Fibroblast of mammary gland (primary cell): ENCODE measurements around the gene PLXNC1.

Source experiments
- DNase-seq: peaks from one replicate; pipeline ENCODE4 v3.0.0-alpha.2; 2010; ENCODE audit warnings: low read depth
- H3K4me3 ChIP-seq: 2 replicates; pipeline ENCODE4 v1.5.1; 2011; ENCODE audit warnings: low read depth, mild to moderate bottlenecking, low read length, moderate library complexity; ENCODE audit not compliant: control insufficient read depth
- CTCF ChIP-seq: conservative IDR thresholded peaks from 2 replicates; pipeline ENCODE4 v1.5.1; 2011; ENCODE audit warnings: low read depth, low read length, inconsistent platforms; ENCODE audit not compliant: control insufficient read depth, insufficient read depth

PLXNC1 gene

GRCh38 chr12:94320109-94320508, 171.7 kb downstream of the PLXNC1 start:
- TF ChIP-seq CTCF, result no peak
- no peak for DNase-seq
- no peak overlapping the region for H3K4me3 ChIP-seq

- no peak for DNase-seq
- no peak overlapping the region for H3K4me3 ChIP-seq
- TF ChIP-seq CTCF, result no peak
Observed at GRCh38 chr12:94322346-94322745, 174.0 kb downstream of the PLXNC1 start.

- no peak for TF ChIP-seq CTCF
- H3K4me3 ChIP-seq, result no peak overlapping the region
- no peak for DNase-seq
Observed at GRCh38 chr12:94326234-94326633, 177.9 kb downstream of the PLXNC1 start.

GRCh38 chr12:94326727-94327126, 178.3 kb downstream of the PLXNC1 start:
- peak; percentile 79 for DNase-seq
- no peak overlapping the region for H3K4me3 ChIP-seq
- no peak for TF ChIP-seq CTCF

GRCh38 chr12:94327809-94328208, 179.4 kb downstream of the PLXNC1 start:
- no peak overlapping the region for H3K4me3 ChIP-seq
- peak; percentile 26 for DNase-seq
- TF ChIP-seq CTCF, result no peak

- TF ChIP-seq CTCF, result peak; percentile 7
- DNase-seq, result no peak
- no peak overlapping the region for H3K4me3 ChIP-seq
Observed at GRCh38 chr12:94329366-94329765, 181.0 kb downstream of the PLXNC1 start.

GRCh38 chr12:94333396-94333795, 185.0 kb downstream of the PLXNC1 start:
- no peak overlapping the region for H3K4me3 ChIP-seq
- DNase-seq, result no peak
- TF ChIP-seq CTCF, result no peak
